CD4-positive, CD25-positive, alpha-beta regulatory T cell (primary cell): ENCODE results near the gene SLC30A4. TPM values are rescaled to one million over a fixed set of nuclear protein-coding genes. Genes with fewer than 3 reads are reported as not detected.

Source experiments
- ATAC-seq, 2 donors: fragments of 150-1000 bp; cut with Tn5 transposase; one replicate each; pipeline ENCODE4 v1.10.0; 2021; ENCODE audit warnings: low read depth in 2 of 2, moderate number of reproducible peaks in 2 of 2, moderate library complexity in 1 of 2
- DNase-seq, 3 donors: peaks; one replicate each; pipeline versions ENCODE4 v3.0.0 to v3.0.0-alpha.2; 2012 to 2022; ENCODE audit warnings: mixed read lengths in 1 of 3
- H3K27ac ChIP-seq: one replicate; pipeline ENCODE4 v1.7.0; 2013; ENCODE audit warnings: mild to moderate bottlenecking, low read length; ENCODE audit not compliant: insufficient read depth, poor library complexity, severe bottlenecking
- H3K27me3 ChIP-seq: one replicate; pipeline ENCODE4 v1.7.0; 2013; ENCODE audit warnings: low read length; ENCODE audit not compliant: control insufficient read depth, insufficient read depth
- H3K36me3 ChIP-seq: one replicate; pipeline ENCODE4 v1.7.0; 2013; ENCODE audit warnings: mild to moderate bottlenecking, low read length, moderate library complexity; ENCODE audit not compliant: control insufficient read depth, insufficient read depth
- H3K4me1 ChIP-seq: 2 replicates; pipeline ENCODE4 v1.7.0; 2013; ENCODE audit warnings: mild to moderate bottlenecking, low read length; ENCODE audit not compliant: insufficient read depth, control insufficient read depth, poor library complexity, severe bottlenecking
- H3K4me3 ChIP-seq: one replicate; pipeline ENCODE4 v1.7.0; 2013; ENCODE audit warnings: low read depth, mild to moderate bottlenecking, low read length, moderate library complexity
- H3K9me3 ChIP-seq, 2 experiments: 1 replicate in 1 of 2; 2 replicates in 1 of 2; pipeline ENCODE4 v1.7.0; 2013; ENCODE audit warnings: low read length in 2 of 2, mild to moderate bottlenecking in 1 of 2, moderate library complexity in 1 of 2; ENCODE audit not compliant: control insufficient read depth in 2 of 2
- H3K27ac Mint-ChIP-seq, 3 donors: one replicate each; pipeline ENCODE4 v1.8.0; 2020 to 2022; ENCODE audit warnings: mild to moderate bottlenecking in 3 of 3, mixed read lengths in 3 of 3, moderate library complexity in 2 of 3
- H3K27me3 Mint-ChIP-seq: one replicate; pipeline ENCODE4 v1.8.0; 2022; ENCODE audit warnings: mild to moderate bottlenecking, mixed read lengths
- H3K36me3 Mint-ChIP-seq: one replicate; pipeline ENCODE4 v1.8.0; 2020; ENCODE audit warnings: mixed read lengths
- H3K4me1 Mint-ChIP-seq, 4 donors: one replicate each; pipeline ENCODE4 v1.8.0; 2020 to 2022; ENCODE audit warnings: mixed read lengths in 4 of 4, mild to moderate bottlenecking in 1 of 4
- H3K4me3 Mint-ChIP-seq, 4 donors: one replicate each; pipeline ENCODE4 v1.8.0; 2020 to 2022; ENCODE audit warnings: mild to moderate bottlenecking in 4 of 4, mixed read lengths in 4 of 4, moderate library complexity in 3 of 4
- H3K9me3 Mint-ChIP-seq, 7 donors: one replicate each; pipeline ENCODE4 v1.8.0; 2020 to 2022; ENCODE audit warnings: mixed read lengths in 7 of 7, mild to moderate bottlenecking in 3 of 7, moderate library complexity in 2 of 7
- polyA plus RNA-seq, 4 donors: library from polyadenylated mRNA; unstranded; fragments of 300-500 nt; fragmentation: Illumina TruSeq; gene quantifications; one replicate each; pipeline ENCODE4 v1.2.3, GENCODE V29; 2021
- total RNA-seq: library from RNA; stranded (reverse); gene quantifications from one replicate; pipeline ENCODE4 v1.2.3, GENCODE V29; 2022

Gene SLC30A4
- total and polyA plus RNA-seq, 5 donors from 2014 or later = 0.19 to 0.94 (median 0.45) TPM

GRCh38 chr15:45473068-45473467, 49.5 kb downstream of the SLC30A4 start:
- H3K27me3 ChIP-seq = peaks cover under 1% of the 10 kb centered on the region
- no peak overlapping the region for H3K4me3 ChIP-seq
- no peaks in the 10 kb centered on the region for H3K36me3 ChIP-seq
- no peaks in the 10 kb centered on the region for H3K4me1 ChIP-seq
- H3K27me3 Mint-ChIP-seq = peaks cover 35% of the 10 kb centered on the region
- no peak overlapping the region for H3K27ac ChIP-seq
- no peak for DNase-seq
- no peaks in the 10 kb centered on the region for H3K4me1 Mint-ChIP-seq
- H3K9me3 Mint-ChIP-seq = no peaks in the 10 kb centered on the region
- ATAC-seq = no peak
- no peak overlapping the region for H3K27ac Mint-ChIP-seq
- no peaks in the 10 kb centered on the region for H3K9me3 ChIP-seq
- H3K4me3 Mint-ChIP-seq = no peak overlapping the region
- H3K36me3 Mint-ChIP-seq = no peaks in the 10 kb centered on the region

GRCh38 chr15:45471151-45471550, 51.4 kb downstream of the SLC30A4 start:
- DNase-seq (no peak), ATAC-seq (no peak)
- Mint-ChIP-seq H3K4me1 (no peaks in the 10 kb centered on the region), H3K27me3 (peaks cover 41% of the 10 kb centered on the region), H3K9me3 (no peaks in the 10 kb centered on the region), H3K36me3 (no peaks in the 10 kb centered on the region), H3K27ac (no peak overlapping the region), H3K4me3 (no peak overlapping the region)
- Histone ChIP-seq H3K27me3 (peaks cover 2% of the 10 kb centered on the region), H3K4me1 (no peaks in the 10 kb centered on the region), H3K4me3 (no peak overlapping the region), H3K27ac (no peak overlapping the region), H3K36me3 (no peaks in the 10 kb centered on the region), H3K9me3 (no peaks in the 10 kb centered on the region)

GRCh38 chr15:45469441-45469840, 53.1 kb downstream of the SLC30A4 start:
- H3K27ac ChIP-seq = no peak overlapping the region
- ATAC-seq = no peak
- no peak overlapping the region for H3K4me3 Mint-ChIP-seq
- H3K36me3 Mint-ChIP-seq = no peaks in the 10 kb centered on the region
- no peaks in the 10 kb centered on the region for H3K9me3 ChIP-seq
- peaks cover 2% of the 10 kb centered on the region for H3K27me3 ChIP-seq
- no peak for DNase-seq
- peaks cover 0 to 1% (median 0%) of the 10 kb centered on the region in 7 donors for H3K9me3 Mint-ChIP-seq
- H3K4me1 Mint-ChIP-seq = no peaks in the 10 kb centered on the region
- no peak overlapping the region for H3K27ac Mint-ChIP-seq
- H3K36me3 ChIP-seq = no peaks in the 10 kb centered on the region
- H3K4me1 ChIP-seq = no peaks in the 10 kb centered on the region
- peaks cover 41% of the 10 kb centered on the region for H3K27me3 Mint-ChIP-seq
- H3K4me3 ChIP-seq = no peak overlapping the region

GRCh38 chr15:45469027-45469426, 53.5 kb downstream of the SLC30A4 start:
- Histone ChIP-seq H3K4me3 (no peak overlapping the region), H3K9me3 (no peaks in the 10 kb centered on the region), H3K4me1 (no peaks in the 10 kb centered on the region), H3K36me3 (no peaks in the 10 kb centered on the region), H3K27ac (no peak overlapping the region), H3K27me3 (peaks cover 2% of the 10 kb centered on the region)
- no peak for DNase-seq
- Mint-ChIP-seq H3K27me3 (peaks cover 41% of the 10 kb centered on the region), H3K9me3 (peaks cover 0 to 1% (median 0%) of the 10 kb centered on the region in 7 donors), H3K4me1 (no peaks in the 10 kb centered on the region), H3K4me3 (peak overlapping the region in 1 of 4 donors; percentile 11), H3K36me3 (no peaks in the 10 kb centered on the region), H3K27ac (no peak overlapping the region)
- no peak for ATAC-seq

GRCh38 chr15:45468294-45468693, 54.3 kb downstream of the SLC30A4 start:
- peak overlapping the region in 1 of 3 donors; percentile 1 for H3K27ac Mint-ChIP-seq
- no peak overlapping the region for H3K4me3 Mint-ChIP-seq
- H3K4me3 ChIP-seq = no peak overlapping the region
- H3K9me3 Mint-ChIP-seq = peaks cover 0 to 3% (median 0%) of the 10 kb centered on the region in 7 donors
- H3K27me3 ChIP-seq = peaks cover 2% of the 10 kb centered on the region
- no peaks in the 10 kb centered on the region for H3K4me1 Mint-ChIP-seq
- no peaks in the 10 kb centered on the region for H3K36me3 ChIP-seq
- no peaks in the 10 kb centered on the region for H3K9me3 ChIP-seq
- no peak overlapping the region for H3K27ac ChIP-seq
- DNase-seq (no peak), ATAC-seq (no peak)
- H3K27me3 Mint-ChIP-seq = peaks cover 39% of the 10 kb centered on the region
- no peaks in the 10 kb centered on the region for H3K4me1 ChIP-seq
- no peaks in the 10 kb centered on the region for H3K36me3 Mint-ChIP-seq

- H3K4me3 ChIP-seq = peak overlapping the region; percentile 96
- peak; percentile 69 to 82 (median 80) for DNase-seq
- H3K4me1 ChIP-seq = peaks cover 33% of the 10 kb centered on the region
- Mint-ChIP-seq H3K27ac (peak overlapping the region in 1 of 3 donors; percentile 32), H3K4me3 (peak overlapping the region; percentile 66 to 89 (median 82)), H3K36me3 (no peaks in the 10 kb centered on the region), H3K4me1 (peaks cover 10 to 39% (median 24%) of the 10 kb centered on the region in 4 donors), H3K9me3 (peaks cover 0 to under 1% (median 0%) of the 10 kb centered on the region in 7 donors), H3K27me3 (no peaks in the 10 kb centered on the region)
- H3K9me3 ChIP-seq = no peaks in the 10 kb centered on the region
- H3K27me3 ChIP-seq = no peaks in the 10 kb centered on the region
- H3K36me3 ChIP-seq = no peaks in the 10 kb centered on the region
- ATAC-seq = peak in 1 of 2 donors; percentile 40
- H3K27ac ChIP-seq = peak overlapping the region; percentile 75
These were observed 63.7 kb downstream of the SLC30A4 start for GRCh38 chr15:45458746-45459403.

GRCh38 chr15:45457641-45458539, 64.7 kb downstream of the SLC30A4 start:
- Histone ChIP-seq H3K27ac (peak overlapping the region; percentile 75), H3K36me3 (no peaks in the 10 kb centered on the region), H3K9me3 (no peaks in the 10 kb centered on the region), H3K4me1 (peaks cover 33% of the 10 kb centered on the region), H3K27me3 (no peaks in the 10 kb centered on the region), H3K4me3 (peak overlapping the region; percentile 96)
- Mint-ChIP-seq H3K36me3 (no peaks in the 10 kb centered on the region), H3K27me3 (no peaks in the 10 kb centered on the region), H3K9me3 (no peaks in the 10 kb centered on the region), H3K4me3 (peak overlapping the region; percentile 82 to 92 (median 89)), H3K4me1 (peaks cover 10 to 39% (median 24%) of the 10 kb centered on the region in 4 donors), H3K27ac (peak overlapping the region; percentile 15 to 90 (median 81))
- peak; percentile 68 to 74 for ATAC-seq
- peak; percentile 74 to 87 (median 81) for DNase-seq
